LNCaP clone FGC (cell line): ENCODE results near the gene GLIS1.

ENCODE experiments used
- DNase-seq: peaks from one replicate; pipeline ENCODE4 v3.0.0-alpha.2; 2011; ENCODE audit warnings: low read depth
- H3K4me3 ChIP-seq: 2 replicates; pipeline ENCODE4 v1.5.1; 2011; ENCODE audit warnings: mild to moderate bottlenecking, low read depth, low read length, control low read depth
- CTCF ChIP-seq: IDR thresholded peaks from 2 replicates; pipeline ENCODE4 v1.5.1; 2012; ENCODE audit warnings: mild to moderate bottlenecking; ENCODE audit not compliant: control insufficient read depth, insufficient read depth; ENCODE audit errors: extremely low read depth

The GLIS1 gene

GRCh38 chr1:53505401-53505800 is 233.6 kb downstream of the GLIS1 start:
- no peak for DNase-seq
- no peak overlapping the region for H3K4me3 ChIP-seq
- TF ChIP-seq CTCF = no peak

GRCh38 chr1:53504901-53505300 is 234.1 kb downstream of the GLIS1 start:
- TF ChIP-seq CTCF = no peak
- no peak overlapping the region for H3K4me3 ChIP-seq
- DNase-seq = no peak

GRCh38 chr1:53503433-53504217 is 235.3 kb downstream of the GLIS1 start:
- no peak for TF ChIP-seq CTCF
- no peak for DNase-seq
- H3K4me3 ChIP-seq = no peak overlapping the region

GRCh38 chr1:53502641-53503432 is 236.1 kb downstream of the GLIS1 start:
- no peak overlapping the region for H3K4me3 ChIP-seq
- no peak for TF ChIP-seq CTCF
- DNase-seq = no peak

GRCh38 chr1:53501065-53502005 is 237.6 kb downstream of the GLIS1 start:
- no peak for TF ChIP-seq CTCF
- no peak overlapping the region for H3K4me3 ChIP-seq
- no peak for DNase-seq

GRCh38 chr1:53500204-53501064 is 238.5 kb downstream of the GLIS1 start:
- no peak for DNase-seq
- TF ChIP-seq CTCF = no peak
- H3K4me3 ChIP-seq = no peak overlapping the region
